Stimulated activated CD4-positive, alpha-beta T cell treated with anti-CD3 and anti-CD28 coated beads, Interleukin-15, amount 100 ng/mL, for 1 hour (primary cell): ENCODE results near the gene BOC.

Experiments used
- DNase-seq, 2 donors: peaks; one replicate each; pipeline ENCODE4 v3.0.0-alpha.2; 2020; ENCODE audit warnings: low read depth in 1 of 2, low spot score in 1 of 2

The BOC gene

DNA sequence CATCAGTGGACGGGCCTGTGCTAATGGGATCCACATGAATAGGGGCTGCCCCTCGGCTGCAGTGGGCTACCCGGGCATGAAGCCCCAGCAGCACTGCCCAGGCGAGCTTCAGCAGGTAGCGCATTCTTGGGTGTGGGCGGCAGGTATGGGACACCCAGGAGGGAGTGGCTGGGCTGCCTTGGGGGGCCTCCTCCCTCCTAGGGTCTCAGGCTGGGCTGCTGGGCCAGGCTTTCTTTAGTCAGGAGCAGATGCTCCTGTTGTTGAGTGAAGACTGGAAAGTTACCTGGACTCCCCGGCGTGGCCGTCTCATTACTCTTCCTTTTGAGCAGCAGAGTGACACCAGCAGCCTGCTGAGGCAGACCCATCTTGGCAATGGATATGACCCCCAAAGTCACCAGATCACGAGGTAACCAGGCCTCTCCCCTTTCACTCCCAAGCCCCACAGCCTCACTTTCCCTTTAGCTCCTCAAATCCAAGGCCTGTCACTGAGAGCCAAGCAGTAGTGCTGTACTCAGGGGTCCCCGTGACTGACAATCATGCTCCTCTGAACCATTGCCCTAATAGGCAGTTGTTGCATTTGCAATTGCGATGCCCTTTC, 73.2 kb downstream of the BOC start:
- no peak for DNase-seq

GRCh38 chr3:113285226-113285625, 73.9 kb downstream of the BOC start:
- no peak for DNase-seq

DNA sequence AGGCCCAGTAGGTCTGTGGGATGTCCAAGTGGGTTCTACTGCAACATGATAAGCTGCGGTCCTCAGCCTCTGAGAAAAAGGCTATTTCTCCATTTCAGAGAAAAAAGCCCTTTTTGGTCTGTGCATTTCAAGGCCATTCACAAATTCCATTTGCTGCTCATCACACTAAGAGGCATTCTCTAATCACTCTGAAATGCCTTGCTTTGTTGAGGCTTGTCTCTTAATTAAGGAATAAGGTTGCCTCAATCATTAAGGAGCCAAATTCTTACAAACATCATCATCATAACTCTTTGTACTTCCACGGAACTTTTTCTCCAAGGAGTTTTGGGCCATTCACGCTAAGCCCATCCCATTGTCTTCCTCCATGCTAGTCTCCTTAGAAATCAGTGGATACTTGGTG, 74.4 kb downstream of the BOC start:
- DNase-seq = no peak

- no peak for DNase-seq
Measured at GRCh38 chr3:113286524-113286923, 75.2 kb downstream of the BOC start.

DNA sequence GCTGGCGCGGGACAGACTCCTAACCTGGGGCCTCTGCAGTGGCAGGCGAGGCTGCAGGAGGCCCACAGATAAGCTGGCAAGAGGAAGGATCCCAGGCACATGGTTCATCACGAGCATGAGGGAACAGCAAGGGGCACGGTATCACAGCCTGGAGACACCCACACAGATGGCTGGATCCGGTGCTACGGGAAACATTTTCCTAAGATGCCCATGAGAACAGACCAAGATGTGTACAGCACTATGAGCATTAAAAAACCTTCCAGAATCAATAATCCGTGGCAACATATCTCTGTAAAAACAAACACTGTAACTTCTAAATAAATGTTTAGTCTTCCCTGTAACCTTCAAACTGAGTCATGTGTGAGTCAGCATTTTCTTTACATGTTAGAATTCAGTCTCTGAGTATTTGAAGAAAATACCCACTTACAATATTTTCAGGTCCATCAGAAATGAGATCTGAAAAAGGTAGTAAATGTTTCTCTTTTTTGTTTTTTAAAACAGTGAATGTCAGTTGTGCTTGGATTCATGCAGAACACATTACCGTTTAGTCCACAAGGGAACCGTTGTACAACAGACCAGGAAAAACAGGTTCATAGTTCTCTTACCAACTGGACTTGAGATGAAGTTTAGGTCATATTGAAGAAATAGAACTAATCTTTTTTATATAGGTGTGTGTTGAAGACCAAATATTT, 75.9 kb downstream of the BOC start:
- no peak for DNase-seq

DNA sequence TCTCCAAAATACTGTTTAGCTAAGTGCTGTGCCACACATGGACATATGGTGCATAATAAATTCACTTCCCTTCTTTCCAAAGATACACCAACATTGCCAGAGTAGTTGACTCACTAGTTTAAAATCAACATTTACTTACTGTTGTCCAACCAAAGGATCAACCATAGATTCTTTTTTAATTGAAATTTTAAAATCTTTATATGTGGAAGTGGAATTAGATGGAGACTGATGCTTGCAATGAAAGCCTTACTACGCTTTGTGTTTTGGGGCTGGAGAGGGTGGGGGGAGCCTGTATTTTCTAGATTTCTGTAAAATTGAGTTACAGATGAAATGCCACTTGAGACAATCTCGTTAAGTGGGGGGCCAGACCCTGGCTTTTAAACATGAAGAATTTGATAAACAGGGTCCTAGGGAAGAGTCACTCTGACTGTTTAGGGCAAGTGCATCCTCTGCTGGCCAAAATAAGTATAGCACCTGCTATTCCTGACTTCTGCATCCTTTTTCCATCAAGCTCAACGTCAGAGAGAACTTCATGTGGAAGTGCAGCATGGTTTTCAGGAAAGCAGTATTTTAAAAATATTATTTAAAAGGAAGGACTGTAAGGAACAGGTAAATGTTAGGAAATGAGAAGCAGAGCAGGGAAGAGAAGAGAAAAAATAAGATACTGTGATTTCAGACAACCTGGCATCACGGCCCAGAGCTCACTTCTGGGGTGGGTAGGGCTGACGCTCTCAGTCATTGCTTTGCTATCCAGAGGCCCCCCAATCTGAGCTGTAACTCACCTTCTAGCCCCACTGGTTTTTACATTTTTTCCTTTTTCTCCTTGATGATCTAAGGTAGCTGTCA, 76.7 kb downstream of the BOC start:
- DNase-seq = no peak

DNA sequence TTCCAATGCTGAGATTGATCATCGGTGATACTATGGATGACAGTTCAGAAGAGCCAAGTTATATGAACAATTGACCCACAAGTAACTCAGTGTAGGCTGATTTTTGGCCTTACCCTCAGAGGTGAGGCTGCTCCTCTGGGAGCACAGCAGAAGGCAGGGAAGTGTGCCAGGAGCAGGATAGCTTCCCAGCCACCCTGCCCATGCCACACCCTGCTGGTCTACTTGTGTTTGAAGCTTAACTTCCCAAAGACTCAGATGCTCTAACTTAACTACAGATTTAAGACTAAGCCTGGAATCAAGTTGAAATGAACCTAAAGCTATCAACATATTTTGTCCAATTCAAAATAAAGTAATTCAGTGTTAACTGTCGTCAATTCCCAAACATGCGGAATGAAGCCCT, 77.5 kb downstream of the BOC start:
- DNase-seq = no peak

- no peak for DNase-seq
Measured at GRCh38 chr3:113291572-113291971, 80.2 kb downstream of the BOC start.

DNA sequence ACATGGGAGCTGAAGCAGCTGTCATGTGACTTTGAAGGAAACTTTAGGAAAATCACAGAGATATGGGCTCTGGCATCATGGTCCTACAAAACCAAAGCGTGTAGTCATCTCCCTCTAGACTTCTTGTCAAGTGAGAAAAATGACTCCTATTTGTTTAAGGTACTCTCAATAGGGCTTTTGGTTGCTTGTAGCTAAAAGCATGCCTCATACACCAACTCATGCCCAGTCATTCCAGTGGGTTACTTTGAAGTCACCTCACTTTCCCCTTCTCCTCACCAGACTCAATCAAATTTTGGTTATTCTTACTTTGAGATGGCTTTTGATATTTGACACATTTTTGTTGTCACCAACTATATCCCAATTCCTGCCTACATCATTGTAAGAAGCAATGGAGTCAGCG, 81.6 kb downstream of the BOC start:
- no peak for DNase-seq

GRCh38 chr3:113293348-113293747, 82.0 kb downstream of the BOC start:
- DNase-seq = no peak

GRCh38 chr3:113295463-113295862, 84.1 kb downstream of the BOC start:
- DNase-seq = no peak

DNA sequence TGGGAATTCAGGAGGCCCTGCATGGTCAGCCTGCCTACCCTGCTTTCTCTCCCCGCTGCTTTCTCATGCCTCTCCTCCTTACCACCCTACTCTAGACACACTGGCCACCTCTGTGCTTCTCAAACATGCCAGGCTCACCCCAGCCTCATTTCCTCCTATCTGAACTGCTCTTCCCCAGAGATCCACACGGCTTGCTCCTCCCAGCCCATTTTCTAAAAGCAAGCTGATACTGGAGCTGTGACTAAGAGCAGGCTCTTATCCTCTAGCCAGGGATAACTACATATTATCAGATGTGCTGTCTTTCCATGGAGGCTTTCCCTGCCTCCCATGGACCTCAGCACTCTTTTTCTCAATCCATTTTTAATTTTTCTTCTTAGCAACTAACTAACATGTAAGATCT, 85.9 kb downstream of the BOC start:
- DNase-seq = no peak

DNA sequence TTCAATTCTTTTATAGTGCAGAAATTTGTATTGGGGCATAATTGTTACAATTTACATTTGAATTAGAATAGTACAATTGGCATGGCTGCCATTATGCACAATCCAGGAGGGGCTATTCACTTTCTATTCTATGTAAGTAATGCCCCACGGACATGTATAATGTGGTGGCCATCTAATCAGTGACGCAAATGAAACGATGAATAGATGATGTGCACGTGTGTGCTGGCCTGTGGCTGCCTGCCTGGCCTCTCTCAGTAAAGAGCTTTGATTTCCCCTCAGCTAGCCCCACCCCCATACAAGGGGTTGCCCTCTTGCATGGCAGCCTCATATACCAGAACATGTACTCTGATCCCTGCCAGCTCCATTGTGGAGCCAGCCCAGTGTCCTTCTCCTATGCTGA, 86.5 kb downstream of the BOC start:
- DNase-seq = no peak

DNA sequence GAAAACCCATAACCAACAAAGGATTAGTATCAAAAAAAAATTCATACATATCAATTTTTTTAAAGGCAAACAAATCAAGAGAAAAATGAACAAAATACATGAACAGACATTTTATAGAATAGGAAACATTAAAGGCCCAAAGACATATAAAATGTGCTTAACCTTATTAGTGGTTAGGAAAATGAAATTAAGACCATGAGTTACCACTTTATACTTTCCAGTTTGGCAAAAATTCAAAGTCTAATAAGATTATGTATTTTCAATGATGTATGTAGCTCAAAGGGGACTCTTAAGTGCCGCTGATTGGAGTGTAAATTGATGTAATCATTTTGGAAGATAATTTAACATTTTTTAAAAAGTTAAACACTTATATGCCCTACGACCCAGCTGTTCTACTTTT, 89.2 kb downstream of the BOC start:
- no peak for DNase-seq

- DNase-seq = no peak
Measured at GRCh38 chr3:113304102-113304501, 92.7 kb downstream of the BOC start.

DNA sequence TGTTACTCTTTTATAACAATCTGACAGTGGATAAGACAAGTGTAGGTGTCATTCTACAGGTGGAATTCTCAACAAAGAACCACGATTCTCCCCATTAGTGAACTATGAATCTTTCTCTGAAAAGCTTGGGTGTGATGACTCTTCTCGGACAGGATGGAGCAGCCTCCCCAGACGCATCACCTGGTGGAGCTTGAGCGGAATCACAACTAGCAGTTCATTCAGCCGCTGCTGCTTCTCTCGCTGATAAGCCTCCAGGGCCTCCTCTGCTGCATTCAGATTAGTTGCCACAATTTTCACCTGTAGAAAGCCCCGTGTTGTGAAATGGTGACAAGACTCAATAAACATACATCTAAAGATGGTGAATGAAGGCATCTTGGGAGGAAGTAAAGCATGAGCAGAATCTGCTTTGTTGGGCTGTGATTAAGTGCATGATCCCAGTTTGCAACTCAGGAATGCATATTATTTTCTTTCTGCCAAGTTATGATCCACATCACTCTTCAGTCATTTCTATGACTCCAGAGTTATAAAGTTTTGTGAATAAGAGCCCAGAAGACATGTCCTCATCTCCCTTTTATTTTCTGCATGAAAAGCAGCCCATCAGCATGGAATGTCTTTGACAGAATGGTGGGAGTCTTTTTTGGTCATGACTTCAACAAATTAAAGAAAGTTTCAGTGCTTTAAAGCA, 93.6 kb downstream of the BOC start:
- DNase-seq = no peak

DNA sequence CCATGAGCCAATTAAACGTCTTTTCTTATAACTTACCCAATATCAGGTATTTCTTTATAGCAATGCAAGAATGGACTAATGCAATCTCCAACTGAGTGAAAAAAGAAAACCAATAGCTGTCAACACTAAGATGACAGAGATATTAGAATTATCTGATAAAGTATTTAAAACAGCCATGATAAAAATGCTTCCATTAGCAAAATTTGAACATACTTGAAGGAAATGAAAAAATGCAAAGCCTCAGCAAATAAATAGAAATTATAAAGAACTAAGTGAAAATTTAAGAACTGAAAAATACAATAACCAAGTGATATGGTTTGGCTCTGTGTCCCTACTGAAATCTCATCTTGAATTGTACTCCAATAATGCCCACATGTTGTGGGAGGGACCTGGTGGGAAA, 99.6 kb downstream of the BOC start:
- no peak for DNase-seq

- DNase-seq = no peak
Measured at GRCh38 chr3:113312416-113312815, 101.1 kb downstream of the BOC start.

DNA sequence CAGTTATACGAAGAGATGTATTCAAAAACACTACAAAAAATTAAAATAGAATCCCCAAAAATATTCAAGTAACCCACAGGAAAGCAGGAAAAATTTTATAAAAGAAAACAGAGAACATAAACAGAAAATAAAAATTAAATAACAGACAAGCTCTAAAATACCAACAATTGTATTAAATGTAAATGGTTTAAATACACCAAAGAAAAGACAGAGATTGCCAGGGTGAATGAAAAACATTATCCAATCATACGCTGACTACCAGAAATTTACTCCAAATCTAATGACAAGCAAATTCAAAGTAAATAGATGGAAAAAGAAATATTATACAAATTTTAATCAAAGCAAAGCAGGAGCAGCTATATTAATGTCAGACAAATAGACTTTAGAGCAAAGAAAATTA, 103.6 kb downstream of the BOC start:
- no peak for DNase-seq

- DNase-seq = no peak
Measured at GRCh38 chr3:113329757-113330156, 118.4 kb downstream of the BOC start.

- DNase-seq = no peak
Measured at GRCh38 chr3:113330742-113331141, 119.4 kb downstream of the BOC start.

- no peak for DNase-seq
Measured at GRCh38 chr3:113331187-113331586, 119.8 kb downstream of the BOC start.
